ENCODE measurements around the gene DLG2.

DLG2 gene

GRCh38 chr11:84780689-84781293, 846.4 kb downstream of the DLG2 start:
- no peak overlapping the region for H3K4me3 ChIP-seq (replicated peaks; ENCODE audit: insufficient read depth, low read length)
- DNase-seq (ENCODE audit: low read depth in 1 of 2, low spot score in 1 of 2): no peak
- H3K27ac ChIP-seq (replicated peaks): no peak overlapping the region
- H3K27me3 ChIP-seq (ENCODE audit: insufficient read depth, poor library complexity, severe bottlenecking): no peaks in the 10 kb centered on the region
- peak; percentile 26 for TF ChIP-seq CTCF (IDR thresholded peaks at IDR 0.05; ENCODE audit: insufficient read depth, low read length)
- TF ChIP-seq GABPA (IDR thresholded peaks at IDR 0.05; ENCODE audit: low read depth): no peak
- no peak for TF ChIP-seq SPI1 (IDR thresholded peaks at IDR 0.05; ENCODE audit: borderline replicate concordance, low read depth)
- TF ChIP-seq POLR2AphosphoS5 (IDR thresholded peaks at IDR 0.05; ENCODE audit: low read depth): no peak
- no peak for TF ChIP-seq REST (IDR thresholded peaks at IDR 0.05; ENCODE audit: insufficient replicate concordance, low read depth)

GRCh38 chr11:84775503-84775902, 851.6 kb downstream of the DLG2 start:
- no peak for DNase-seq (ENCODE audit: low read depth in 1 of 2, low spot score in 1 of 2)
- TF ChIP-seq SPI1 (IDR thresholded peaks at IDR 0.05; ENCODE audit: borderline replicate concordance, low read depth) (no peak), GABPA (IDR thresholded peaks at IDR 0.05; ENCODE audit: low read depth) (no peak), REST (IDR thresholded peaks at IDR 0.05; ENCODE audit: insufficient replicate concordance, low read depth) (no peak), CTCF (IDR thresholded peaks at IDR 0.05; ENCODE audit: insufficient read depth, low read length) (no peak), POLR2AphosphoS5 (IDR thresholded peaks at IDR 0.05; ENCODE audit: low read depth) (no peak)

GRCh38 chr11:84763931-84764330, 863.2 kb downstream of the DLG2 start:
- no peak for DNase-seq (ENCODE audit: low read depth in 1 of 2, low spot score in 1 of 2)
- no peak overlapping the region for H3K4me3 ChIP-seq (replicated peaks; ENCODE audit: insufficient read depth, low read length)
- H3K27me3 ChIP-seq (ENCODE audit: insufficient read depth, poor library complexity, severe bottlenecking): no peaks in the 10 kb centered on the region
- TF ChIP-seq GABPA (IDR thresholded peaks at IDR 0.05; ENCODE audit: low read depth) (no peak), CTCF (IDR thresholded peaks at IDR 0.05; ENCODE audit: insufficient read depth, low read length) (no peak), SPI1 (IDR thresholded peaks at IDR 0.05; ENCODE audit: borderline replicate concordance, low read depth) (no peak), POLR2AphosphoS5 (IDR thresholded peaks at IDR 0.05; ENCODE audit: low read depth) (no peak), REST (IDR thresholded peaks at IDR 0.05; ENCODE audit: insufficient replicate concordance, low read depth) (no peak)
- H3K27ac ChIP-seq (replicated peaks): no peak overlapping the region

More at GRCh38 chr11:84775503-84775902, 851.6 kb downstream of the DLG2 start:
- H3K27ac ChIP-seq (replicated peaks): no peak overlapping the region
- no peaks in the 10 kb centered on the region for H3K27me3 ChIP-seq (ENCODE audit: insufficient read depth, poor library complexity, severe bottlenecking)
- no peak overlapping the region for H3K4me3 ChIP-seq (replicated peaks; ENCODE audit: insufficient read depth, low read length)
